Esophagus squamous epithelium (tissue), 5 donors: ENCODE results near the gene NEDD4L. TPM values are rescaled to one million over a fixed set of nuclear protein-coding genes. Genes with fewer than 3 reads are reported as not detected.

ENCODE experiments used
- DNase-seq: peaks from one replicate; lab custom pipeline; 2025; lab: John Stamatoyannopoulos, UW
- H3K27ac ChIP-seq, 4 donors: fragments of 200-600 bp; sonication (generic); one replicate each; pipeline ENCODE4 v1.5.1; 2016 to 2019; ENCODE audit warnings: mild to moderate bottlenecking in 1 of 4
- H3K27me3 ChIP-seq, 4 donors: fragments of 200-600 bp; sonication (generic); 1 replicate in 3 of 4; 2 replicates in 1 of 4; pipeline versions ENCODE4 v1.5.1 to v1.6.0; 2017 to 2021; ENCODE audit warnings: antibody characterized with exemption in 1 of 4
- H3K36me3 ChIP-seq, 3 donors: fragments of 200-600 bp; sonication (generic); one replicate each; pipeline ENCODE4 v1.5.1; 2016 to 2019
- H3K4me1 ChIP-seq, 3 donors: fragments of 200-600 bp; sonication (generic); one replicate each; pipeline ENCODE4 v1.5.1; 2017 to 2019
- H3K4me3 ChIP-seq, 4 donors: fragments of 200-600 bp; sonication (generic); 1 replicate in 3 of 4; 2 replicates in 1 of 4; pipeline ENCODE4 v1.5.1; 2016 to 2019; ENCODE audit warnings: mild to moderate bottlenecking in 2 of 4, moderate library complexity in 1 of 4
- H3K9me3 ChIP-seq, 3 donors: fragments of 200-600 bp; sonication (generic); one replicate each; pipeline ENCODE4 v1.5.1; 2016 to 2019
- POLR2A ChIP-seq, 4 donors: fragments of 450-650 bp; IDR thresholded peaks; one replicate each; pipeline ENCODE4 v1.6.1; 2017; ENCODE audit warnings: antibody characterized with exemption in 4 of 4, mild to moderate bottlenecking in 4 of 4, moderate library complexity in 3 of 4
- WGBS, 2 donors: methylation state at CpG; one replicate each; pipeline ENCODE4 v1.1.5; 2018; 5-methylcytosine and 5-hydroxymethylcytosine counted together
- intact Hi-C: fragments of 100-400 bp; cut with DNase I; formaldehyde crosslinking; loops from one replicate; pipeline ENCODE4 v1.15.0; 2022
- total RNA-seq, 4 donors: library from RNA; depleted of rRNA; stranded (reverse); fragments of >200 nt; gene quantifications; one replicate each; pipeline ENCODE4 v1.1.0, GENCODE V29; 2016
- TF ChIP-seq, protein P1 (sequence below), 6 experiments: fragments of 450-650 bp in 4 of 6; fragments of 200-600 bp in 2 of 6; sonication (generic) in 2 of 6; IDR thresholded peaks; one replicate each; pipeline ENCODE4 v1.5.1; 2016 to 2019; ENCODE audit warnings: antibody characterized with exemption in 6 of 6, mild to moderate bottlenecking in 4 of 6, moderate library complexity in 4 of 6
- donor health status: DM: yes; HTN: yes; CAD: no.

NEDD4L gene
- total RNA-seq, 4 donors from 2014 or later, result 17.0 to 27.6 (median 21.9) TPM

DNA sequence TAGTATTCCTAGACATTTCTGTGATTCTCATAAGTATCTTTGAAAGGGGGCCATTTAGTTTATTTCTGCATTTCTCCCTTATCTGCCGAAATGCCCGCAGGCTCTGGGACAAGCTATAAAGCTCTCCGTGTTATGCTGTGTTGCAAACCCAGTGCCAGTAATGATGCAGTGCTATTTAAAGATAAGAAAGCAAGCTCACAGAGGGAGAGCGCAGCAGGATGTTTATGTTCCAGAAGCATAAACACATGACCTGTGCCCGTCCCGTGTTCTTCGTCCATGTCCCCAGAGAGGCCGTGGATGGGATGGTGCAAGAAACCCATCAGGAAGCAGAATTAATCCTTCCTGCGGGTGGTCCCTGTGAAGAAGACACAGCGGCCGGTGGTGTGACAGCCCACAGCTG, 99.4 kb downstream of the NEDD4L start:
- Histone ChIP-seq H3K4me3 (no peak overlapping the region), H3K27ac (no peak overlapping the region), H3K27me3 (no peaks in the 10 kb centered on the region), H3K9me3 (no peaks in the 10 kb centered on the region), H3K36me3 (no peaks in the 10 kb centered on the region), H3K4me1 (peaks cover 0 to 10% (median 0%) of the 10 kb centered on the region in 3 donors)
- no peak for DNase-seq
- WGBS, 2 donors, result 45 to 73% methylated on average over 6 to 11 of the region's 11 CpGs
- TF ChIP-seq POLR2A (IDR thresholded peaks at IDR 0.05), result no peak
- TF ChIP-seq, protein P1, sequence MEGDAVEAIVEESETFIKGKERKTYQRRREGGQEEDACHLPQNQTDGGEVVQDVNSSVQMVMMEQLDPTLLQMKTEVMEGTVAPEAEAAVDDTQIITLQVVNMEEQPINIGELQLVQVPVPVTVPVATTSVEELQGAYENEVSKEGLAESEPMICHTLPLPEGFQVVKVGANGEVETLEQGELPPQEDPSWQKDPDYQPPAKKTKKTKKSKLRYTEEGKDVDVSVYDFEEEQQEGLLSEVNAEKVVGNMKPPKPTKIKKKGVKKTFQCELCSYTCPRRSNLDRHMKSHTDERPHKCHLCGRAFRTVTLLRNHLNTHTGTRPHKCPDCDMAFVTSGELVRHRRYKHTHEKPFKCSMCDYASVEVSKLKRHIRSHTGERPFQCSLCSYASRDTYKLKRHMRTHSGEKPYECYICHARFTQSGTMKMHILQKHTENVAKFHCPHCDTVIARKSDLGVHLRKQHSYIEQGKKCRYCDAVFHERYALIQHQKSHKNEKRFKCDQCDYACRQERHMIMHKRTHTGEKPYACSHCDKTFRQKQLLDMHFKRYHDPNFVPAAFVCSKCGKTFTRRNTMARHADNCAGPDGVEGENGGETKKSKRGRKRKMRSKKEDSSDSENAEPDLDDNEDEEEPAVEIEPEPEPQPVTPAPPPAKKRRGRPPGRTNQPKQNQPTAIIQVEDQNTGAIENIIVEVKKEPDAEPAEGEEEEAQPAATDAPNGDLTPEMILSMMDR (IDR thresholded peaks at IDR 0.05), result no peak
- intact Hi-C loops, result no loop called here

DNA sequence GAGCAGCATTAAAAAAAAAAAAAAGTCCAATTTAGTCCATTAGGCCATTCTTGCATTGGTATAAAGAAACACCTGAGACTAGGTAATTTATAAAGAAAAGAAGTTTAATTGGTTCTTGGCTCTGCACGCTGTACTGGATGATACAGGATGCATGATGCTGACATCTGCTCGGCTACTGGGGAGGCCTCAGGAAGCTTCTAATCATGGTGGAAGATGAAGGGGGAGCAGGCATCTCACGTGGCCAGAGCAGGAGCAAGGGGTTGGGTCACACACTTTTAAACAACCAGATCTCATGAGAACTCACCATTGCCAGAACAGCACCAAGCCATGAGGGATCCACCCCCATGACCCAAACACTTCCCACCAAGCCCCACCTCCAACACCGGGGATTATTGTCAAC, 100.1 kb downstream of the NEDD4L start:
- intact Hi-C loops, result no loop called here
- no peaks in the 10 kb centered on the region for H3K36me3 ChIP-seq
- no peak for TF ChIP-seq POLR2A (IDR thresholded peaks at IDR 0.05)
- TF ChIP-seq, protein P1 (IDR thresholded peaks at IDR 0.05), result no peak
- no peak overlapping the region for H3K4me3 ChIP-seq
- WGBS, 2 donors, result 89 to 97% methylated on average over 4 of the region's 4 CpGs
- no peaks in the 10 kb centered on the region for H3K9me3 ChIP-seq
- no peak for DNase-seq
- peaks cover 0 to 10% (median 0%) of the 10 kb centered on the region in 3 donors for H3K4me1 ChIP-seq
- no peak overlapping the region for H3K27ac ChIP-seq
- no peaks in the 10 kb centered on the region for H3K27me3 ChIP-seq

DNA sequence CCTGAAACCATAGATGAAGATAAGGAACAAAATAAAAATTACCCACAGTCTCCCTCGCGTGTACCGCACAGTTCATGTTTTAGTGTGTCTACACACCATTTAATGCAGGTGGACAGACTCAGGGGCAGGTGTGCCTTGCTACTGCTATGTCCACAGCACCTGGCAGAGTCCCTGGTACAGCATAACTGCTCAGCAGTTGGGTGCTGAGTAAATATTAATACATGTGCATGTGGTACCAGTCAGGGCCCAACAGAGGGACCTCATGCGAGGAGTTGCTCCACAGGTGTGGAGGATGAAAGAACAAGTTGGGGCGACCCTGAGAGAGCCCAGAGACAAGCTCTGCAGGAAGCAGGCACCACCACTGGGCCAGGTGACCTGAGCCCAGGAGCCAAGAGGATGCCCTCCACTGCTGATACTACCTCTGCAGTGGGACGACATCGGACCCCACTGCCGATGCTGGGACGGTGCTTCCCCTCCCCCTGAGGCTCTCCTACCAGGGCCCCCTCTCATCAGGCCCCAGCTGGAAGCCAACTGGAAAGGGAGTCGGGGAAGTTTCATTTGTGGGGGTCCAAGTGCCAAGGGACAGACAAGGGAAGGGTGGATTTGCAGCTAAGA, 100.8 kb downstream of the NEDD4L start:
- Histone ChIP-seq H3K27ac (no peak overlapping the region), H3K36me3 (no peaks in the 10 kb centered on the region), H3K4me3 (no peak overlapping the region), H3K9me3 (no peaks in the 10 kb centered on the region), H3K27me3 (no peaks in the 10 kb centered on the region), H3K4me1 (peaks cover 0 to 10% (median 0%) of the 10 kb centered on the region in 3 donors)
- intact Hi-C loops, result no loop called here
- no peak for DNase-seq
- TF ChIP-seq, protein P1 (IDR thresholded peaks at IDR 0.05), result no peak
- no peak for TF ChIP-seq POLR2A (IDR thresholded peaks at IDR 0.05)
- WGBS, 2 donors, result 83 to 97% methylated on average over 6 to 9 of the region's 10 CpGs

DNA sequence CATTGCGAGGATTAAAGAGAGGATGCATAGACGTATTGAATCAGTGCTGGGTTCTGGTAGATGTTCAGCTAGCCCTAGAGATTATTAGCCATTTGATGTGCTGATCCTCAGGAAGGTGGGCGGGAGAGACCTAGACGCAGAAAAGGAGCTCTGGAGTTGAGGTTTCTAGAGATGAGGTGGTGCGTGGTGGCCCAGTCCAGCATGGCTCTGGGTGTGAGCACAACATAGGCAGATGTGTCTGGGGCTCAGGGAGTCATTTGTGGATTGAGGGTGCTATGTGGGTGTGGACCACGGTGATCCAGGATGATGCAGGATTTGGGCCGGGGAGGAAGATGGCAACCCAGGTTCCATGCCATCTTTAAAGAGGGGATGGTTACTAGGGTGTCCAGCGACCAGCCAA, 102.1 kb downstream of the NEDD4L start:
- no peaks in the 10 kb centered on the region for H3K9me3 ChIP-seq
- TF ChIP-seq POLR2A (IDR thresholded peaks at IDR 0.05), result no peak
- TF ChIP-seq, protein P1 (IDR thresholded peaks at IDR 0.05), result no peak
- 83 to 89% methylated on average over 8 of the region's 8 CpGs for WGBS, 2 donors
- DNase-seq, result no peak
- H3K27ac ChIP-seq, result no peak overlapping the region
- H3K4me1 ChIP-seq, result peaks cover 0 to 10% (median 0%) of the 10 kb centered on the region in 3 donors
- intact Hi-C loops, result no loop called here
- H3K4me3 ChIP-seq, result no peak overlapping the region
- H3K27me3 ChIP-seq, result no peaks in the 10 kb centered on the region
- no peaks in the 10 kb centered on the region for H3K36me3 ChIP-seq

DNA sequence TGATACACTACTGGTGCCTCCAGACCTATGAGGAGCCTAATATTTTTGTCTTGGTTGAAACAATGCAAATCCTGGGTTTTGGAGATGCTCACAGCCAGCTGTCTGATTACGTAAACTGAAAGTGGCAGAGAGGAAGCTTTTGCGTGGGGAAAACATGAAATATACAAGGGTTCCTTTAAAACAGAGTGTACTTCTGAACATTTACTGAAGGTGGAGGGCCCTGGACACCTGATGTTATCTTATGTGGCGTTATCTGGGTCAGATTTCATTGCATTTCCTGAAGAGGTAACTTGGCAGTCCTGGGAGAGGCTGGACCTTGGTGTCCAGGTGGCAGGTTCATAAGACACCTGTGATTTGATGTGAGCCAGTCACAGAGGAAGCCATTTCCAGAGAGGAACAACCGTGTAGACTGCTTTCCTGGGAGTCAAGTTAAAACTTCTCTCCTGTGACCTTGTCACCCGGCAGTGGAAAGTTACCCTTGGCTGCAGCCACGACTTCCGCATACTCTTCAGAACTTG, 105.0 kb downstream of the NEDD4L start:
- TF ChIP-seq, protein P1 (IDR thresholded peaks at IDR 0.05), result no peak
- H3K4me1 ChIP-seq, result no peaks in the 10 kb centered on the region
- WGBS, 2 donors, result 77 to 78% methylated on average over 7 of the region's 7 CpGs
- H3K4me3 ChIP-seq, result no peak overlapping the region
- no peak overlapping the region for H3K27ac ChIP-seq
- no peaks in the 10 kb centered on the region for H3K36me3 ChIP-seq
- H3K27me3 ChIP-seq, result no peaks in the 10 kb centered on the region
- H3K9me3 ChIP-seq, result no peaks in the 10 kb centered on the region
- intact Hi-C loops, result no loop called here
- DNase-seq, result no peak
